Muscle of arm (tissue), 12 donors: Measurements from ENCODE around the gene MLF2. TPM values are rescaled to one million over a fixed set of nuclear protein-coding genes. Genes with fewer than 3 reads are reported as not detected.
A peak's percentile ranks its signal among the peaks of the same experiment; 100 is the strongest.
"Not testable (repeated sequence)": the region's sequence is repeated elsewhere in the genome, so short reads cannot be mapped to it uniquely, and the experiment has no call there.

ENCODE experiments used
- DNase-seq: peaks from one replicate; pipeline ENCODE4 v3.0.0-alpha.2; 2013
- polyA plus RNA-seq, 12 donors: library from polyadenylated mRNA; unstranded; fragments of 120-200 nt; gene quantifications; one replicate each; pipeline ENCODE4 v1.2.1, GENCODE V29; 2013; ENCODE audit not compliant: insufficient read length in 12 of 12

MLF2 gene
- polyA plus RNA-seq, 12 donors, result 110 to 600 (median 130) TPM

- peak; percentile 80 for DNase-seq
Observed at GRCh38 chr12:6766651-6767349, 13.9 kb upstream of the MLF2 start.

DNA sequence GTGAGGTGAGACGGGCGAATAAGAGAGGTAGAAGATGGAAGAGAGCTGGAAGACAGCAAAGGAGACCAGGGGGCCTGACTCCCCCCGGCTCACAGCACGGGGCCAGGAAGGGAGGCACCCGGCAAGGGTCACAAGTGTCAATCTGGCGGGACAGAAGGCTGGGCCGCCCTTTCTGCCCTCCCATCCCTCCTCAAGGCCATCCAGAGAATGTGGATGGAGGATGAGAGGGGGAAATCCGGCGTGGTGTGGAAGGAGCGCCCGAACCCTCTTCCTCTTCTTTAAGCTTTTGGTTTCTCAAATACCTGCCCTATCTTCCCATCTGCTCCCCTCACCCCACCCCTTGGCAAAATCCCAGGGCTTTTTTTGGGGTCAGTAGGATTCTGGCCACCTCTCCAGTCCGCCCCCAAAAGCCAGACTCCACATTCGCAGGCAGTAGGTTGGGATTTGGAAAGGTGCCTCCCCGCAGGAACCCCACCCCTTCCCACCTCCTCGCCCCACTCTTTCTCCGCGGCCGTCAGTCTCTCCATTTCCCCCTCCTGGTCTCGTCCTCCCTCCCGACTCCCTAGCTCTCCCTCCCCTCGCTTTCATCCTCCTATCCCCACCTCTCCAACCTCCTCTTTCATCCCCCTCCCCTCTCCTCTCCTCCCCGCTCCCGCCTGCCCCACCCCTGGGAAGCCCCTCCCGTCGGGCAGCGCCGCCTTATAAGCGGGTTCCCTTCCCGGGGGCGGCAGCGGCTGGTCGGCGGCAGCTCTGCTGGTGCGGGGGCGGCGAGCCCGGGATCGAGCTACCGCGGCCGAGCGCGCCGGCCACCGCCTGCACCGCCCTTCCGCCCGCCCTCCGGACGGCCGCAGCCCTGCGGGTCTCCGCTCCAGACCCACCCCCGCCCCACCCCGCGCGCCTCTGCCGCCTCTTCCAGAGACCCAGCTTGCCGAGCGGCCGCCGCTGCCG is 13.0 kb upstream of the MLF2 start, which contains the start of gene PTMS:
PTMS (plus strand) TSS at position 730 of the 948 bp plus-strand sequence. CDS start 343 bp downstream, outside the sequence.
- peak; percentile 90 for DNase-seq

GRCh38 chr12:6765048-6765633 is 12.2 kb upstream of the MLF2 start:
- DNase-seq, result no peak

GRCh38 chr12:6764011-6764828 is 11.3 kb upstream of the MLF2 start:
- peak; percentile 98 for DNase-seq

- DNase-seq, result no peak
Observed at GRCh38 chr12:6763380-6763779, 10.4 kb upstream of the MLF2 start.

DNA sequence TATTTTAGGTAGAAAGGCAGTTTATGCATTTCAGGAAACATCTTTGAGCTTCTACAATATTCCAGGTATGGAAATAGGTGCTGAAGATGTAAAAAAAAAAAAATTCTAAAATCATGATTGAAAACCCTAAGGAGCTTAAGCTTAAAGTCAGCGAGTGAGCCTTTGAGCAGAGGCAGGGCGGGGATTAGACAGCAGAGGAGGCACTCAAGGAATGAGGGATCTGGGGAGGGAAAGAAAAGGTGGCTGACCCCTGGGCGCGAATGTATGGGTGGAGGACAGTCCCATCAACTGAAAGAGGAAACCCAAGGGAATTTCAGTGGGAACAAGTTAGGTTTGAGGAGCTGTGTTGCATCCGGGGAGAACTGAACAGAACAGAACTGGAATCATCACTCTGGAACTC is 6.8 kb upstream of the MLF2 start:
- DNase-seq, result no peak

DNA sequence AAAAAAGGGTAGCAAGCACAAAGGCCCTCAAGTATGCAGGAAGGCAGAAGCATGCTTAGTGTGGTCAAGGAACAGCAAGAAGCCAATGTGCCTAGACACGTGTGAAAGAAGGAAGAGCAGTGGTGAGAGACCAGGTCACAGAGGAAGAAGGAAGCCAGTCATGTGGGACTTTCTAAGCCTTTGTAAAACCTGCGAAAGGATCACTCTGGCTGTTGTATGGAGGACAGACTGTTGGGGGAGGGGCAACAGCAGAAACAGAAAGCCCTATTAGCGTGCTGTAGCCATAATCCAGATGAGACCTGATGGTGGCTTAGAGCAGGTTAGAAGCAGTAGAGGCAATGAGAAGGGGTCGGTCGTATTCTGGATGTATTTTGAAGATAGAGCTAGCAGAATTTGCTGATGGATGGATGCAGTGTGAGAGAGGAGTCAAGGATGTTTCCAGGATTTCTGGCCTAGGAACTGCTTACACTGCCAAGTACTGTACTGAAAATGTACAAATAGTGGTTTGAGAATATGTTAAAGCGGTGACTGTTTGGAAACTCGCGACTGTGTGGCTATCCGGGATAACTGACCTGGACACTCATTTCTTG is 5.7 kb upstream of the MLF2 start:
- no peak for DNase-seq

DNA sequence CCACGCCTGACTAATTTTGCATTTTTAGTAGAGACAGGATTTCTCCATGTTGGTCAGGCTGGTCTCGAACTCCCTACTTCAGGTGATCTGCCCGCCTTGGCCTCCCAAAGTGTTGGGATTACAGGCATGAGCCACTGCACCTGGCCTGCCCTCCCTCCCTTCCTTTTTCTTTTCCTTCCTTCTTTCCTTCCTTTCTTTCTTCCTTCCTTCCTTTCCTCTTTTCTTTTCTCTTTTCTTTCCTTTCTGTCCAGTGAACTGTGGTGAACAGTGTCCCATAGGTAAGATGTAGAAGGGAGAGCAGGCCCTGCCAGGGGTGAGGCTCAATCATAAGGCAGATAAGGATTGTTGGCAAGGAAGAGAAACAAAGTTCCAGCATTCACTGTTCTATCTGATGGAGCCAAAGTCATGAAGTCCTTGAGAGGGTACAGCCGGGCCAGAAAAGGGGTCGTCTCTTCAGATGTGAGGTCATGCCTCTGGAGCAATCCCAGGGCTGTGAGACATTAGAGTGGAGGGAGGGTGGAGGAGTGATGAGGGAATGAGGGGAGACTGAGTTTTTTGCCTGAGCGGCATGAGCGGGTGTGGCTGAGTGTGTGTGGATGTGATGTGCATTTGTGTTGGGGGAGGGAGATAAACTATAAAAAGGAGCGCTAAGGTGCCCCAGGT is 4.2 kb upstream of the MLF2 start:
- no peak for DNase-seq

DNA sequence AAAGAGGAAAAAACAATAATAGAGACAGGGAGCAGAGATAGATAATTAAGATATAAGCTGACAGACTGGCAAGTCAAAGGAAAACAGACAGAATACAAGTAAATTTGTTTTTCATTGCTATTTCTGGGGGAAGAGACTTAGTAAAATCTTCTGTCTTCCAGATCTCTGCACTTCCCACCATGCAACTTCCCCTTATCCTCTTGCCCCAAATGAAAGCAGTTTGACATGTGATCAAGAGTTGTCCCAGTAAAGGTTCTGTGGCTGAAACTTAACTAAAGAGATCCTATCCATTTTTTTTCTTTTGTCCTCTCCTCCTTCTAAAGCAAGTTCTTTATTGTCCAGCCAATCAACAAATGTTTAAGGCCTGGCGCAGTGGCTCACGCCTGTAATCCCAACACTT is 1.5 kb upstream of the MLF2 start:
- DNase-seq, result no peak

DNA sequence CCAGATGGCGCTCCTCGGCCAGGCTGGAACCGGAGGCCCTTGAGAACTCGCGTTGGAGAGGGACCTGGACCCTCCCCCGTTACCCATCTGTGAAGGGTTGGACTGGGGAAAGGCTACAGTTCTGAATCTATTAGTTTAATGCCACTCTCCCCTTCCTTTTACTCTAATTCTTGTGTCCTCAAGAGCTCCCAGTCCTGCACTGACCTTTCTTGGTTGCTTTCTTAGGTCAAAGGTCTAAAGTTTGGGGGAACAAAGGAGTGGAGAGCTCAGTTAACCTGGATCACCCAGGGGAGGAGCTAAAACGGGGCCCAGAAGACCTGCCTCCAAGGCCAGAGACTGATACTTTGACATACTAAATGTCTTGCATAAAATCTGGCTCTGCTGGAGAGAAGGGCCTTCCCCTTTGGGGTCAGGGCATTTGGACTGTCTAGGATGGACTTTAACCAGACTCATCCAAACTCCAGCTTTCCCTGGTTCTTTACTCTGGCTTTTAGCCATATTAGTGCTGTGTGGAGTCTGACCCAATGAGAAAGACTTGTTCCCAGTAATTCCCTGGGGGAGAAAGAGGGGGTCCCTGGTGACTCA is 923 bp upstream of the MLF2 start:
- DNase-seq, result no peak

- DNase-seq, result peak; percentile 56
Observed at GRCh38 chr12:6752167-6752920, 597 bp downstream of the MLF2 start.

GRCh38 chr12:6751767-6752166 is 1.2 kb downstream of the MLF2 start:
- no peak for DNase-seq

- DNase-seq, result no peak
Observed at GRCh38 chr12:6750506-6750905, 2.4 kb downstream of the MLF2 start.

- no peak for DNase-seq
Observed at GRCh38 chr12:6748761-6749160, 4.2 kb downstream of the MLF2 start.

DNA sequence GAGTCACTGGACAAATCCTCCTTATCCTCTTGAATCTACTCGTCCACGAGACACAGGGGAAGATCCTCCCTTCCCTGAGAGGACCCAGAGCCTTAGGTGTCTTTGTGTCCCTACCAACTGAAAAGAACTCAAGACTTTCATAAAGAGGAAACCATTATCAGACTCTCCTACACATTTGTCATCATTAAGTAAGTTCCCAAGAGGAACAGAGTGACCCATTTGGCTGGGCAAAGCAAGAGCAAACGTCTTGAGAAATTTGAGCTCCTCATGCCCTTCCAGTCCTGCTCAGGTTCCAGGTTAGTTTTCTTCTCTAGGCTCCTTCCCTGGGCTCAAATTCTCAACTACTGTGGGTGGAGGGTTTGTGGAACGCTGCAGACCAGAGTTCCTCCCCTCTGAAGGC is 5.7 kb downstream of the MLF2 start:
- no peak for DNase-seq

GRCh38 chr12:6745741-6746525 is 7.0 kb downstream of the MLF2 start:
- DNase-seq, result no peak

GRCh38 chr12:6743300-6743699 is 9.6 kb downstream of the MLF2 start:
- DNase-seq, result not testable (repeated sequence)

DNA sequence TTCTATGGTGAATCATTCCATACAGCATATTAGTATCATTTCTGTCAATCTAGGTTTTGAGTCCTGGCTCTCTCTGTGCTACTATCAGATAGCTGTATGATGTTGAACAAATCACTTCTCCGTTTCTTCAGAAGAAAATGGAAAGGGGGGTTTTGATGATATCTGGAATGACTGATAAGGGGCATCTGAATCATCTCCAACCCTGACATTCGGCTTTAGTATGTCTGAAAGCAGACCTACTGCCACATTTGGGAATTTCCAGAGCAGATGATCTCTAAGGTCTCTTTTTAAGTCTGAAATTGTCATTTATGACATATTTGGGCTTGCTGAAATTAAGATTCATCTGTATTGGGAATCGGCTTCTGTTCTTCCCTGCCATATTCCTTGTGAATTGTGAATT is 10.1 kb downstream of the MLF2 start:
- DNase-seq, result no peak

DNA sequence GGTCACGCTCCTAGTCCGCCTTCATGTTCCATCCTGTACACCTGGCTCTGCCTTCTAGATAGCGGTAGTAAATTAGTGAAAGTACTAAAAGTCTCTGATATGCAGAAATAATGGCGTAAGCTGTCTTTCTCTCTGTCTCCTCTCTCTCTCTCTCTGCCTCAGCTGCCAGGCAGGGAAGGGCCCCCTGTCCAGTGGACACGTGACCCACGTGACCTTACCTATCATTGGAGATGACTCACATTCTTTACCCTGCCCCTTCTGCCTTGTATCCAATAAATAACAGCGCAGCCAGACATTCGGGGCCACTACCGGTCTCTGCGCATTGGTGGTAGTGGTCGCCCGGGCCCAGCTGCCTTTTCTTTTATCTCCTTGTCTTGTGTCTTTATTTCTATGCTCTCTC is 10.9 kb downstream of the MLF2 start:
- DNase-seq, result not testable (repeated sequence)
